HL-60 (cell line): ENCODE data around the gene TTC34.

Experiments
- DNase-seq, 2 experiments: peaks; one replicate each; pipeline ENCODE4 v3.0.0-alpha.2; 2010 to 2020; ENCODE audit warnings: low read depth in 1 of 2, low spot score in 1 of 2
- H3K27ac ChIP-seq: fragments of 250-450 bp; sonication (Bioruptor Pico); replicated peaks from 2 replicates; pipeline ENCODE4 v1.5.1; 2020; ENCODE audit warnings: mild to moderate bottlenecking, moderate library complexity
- H3K27me3 ChIP-seq: fragments of 250-450 bp; sonication (Bioruptor Pico); 2 replicates; pipeline ENCODE4 v1.5.1; 2021; ENCODE audit warnings: mild to moderate bottlenecking, moderate library complexity; ENCODE audit not compliant: insufficient read depth, poor library complexity, severe bottlenecking
- H3K4me3 ChIP-seq: replicated peaks from 2 replicates; pipeline ENCODE4 v1.5.1; 2011; ENCODE audit warnings: mild to moderate bottlenecking, control low read depth, low read length; ENCODE audit not compliant: insufficient read depth
- GABPA ChIP-seq: IDR thresholded peaks from 2 replicates; pipeline ENCODE4 v1.6.1; 2012; ENCODE audit warnings: low read depth
- POLR2AphosphoS5 ChIP-seq: IDR thresholded peaks from 2 replicates; pipeline ENCODE4 v1.6.1; 2012; ENCODE audit warnings: low read depth
- REST ChIP-seq: IDR thresholded peaks from 2 replicates; pipeline ENCODE4 v1.6.1; 2012; ENCODE audit warnings: low read depth; ENCODE audit not compliant: insufficient replicate concordance
- SPI1 ChIP-seq: IDR thresholded peaks from 2 replicates; pipeline ENCODE4 v1.6.1; 2012; ENCODE audit warnings: low read depth, mild to moderate bottlenecking, borderline replicate concordance
- TF ChIP-seq, protein P1 (sequence below): IDR thresholded peaks from one replicate; pipeline ENCODE4 v1.5.1; 2011; ENCODE audit warnings: low read length, control low read depth, inconsistent platforms; ENCODE audit not compliant: insufficient read depth

Gene TTC34

GRCh38 chr1:2784854-2785630 is 16.5 kb downstream of the TTC34 start:
- no peak overlapping the region for H3K4me3 ChIP-seq
- H3K27ac ChIP-seq = no peak overlapping the region
- H3K27me3 ChIP-seq = peaks cover 8% of the 10 kb centered on the region
- no peak for TF ChIP-seq GABPA
- no peak for TF ChIP-seq REST
- no peak for TF ChIP-seq SPI1
- no peak for TF ChIP-seq POLR2AphosphoS5
- TF ChIP-seq, protein P1, sequence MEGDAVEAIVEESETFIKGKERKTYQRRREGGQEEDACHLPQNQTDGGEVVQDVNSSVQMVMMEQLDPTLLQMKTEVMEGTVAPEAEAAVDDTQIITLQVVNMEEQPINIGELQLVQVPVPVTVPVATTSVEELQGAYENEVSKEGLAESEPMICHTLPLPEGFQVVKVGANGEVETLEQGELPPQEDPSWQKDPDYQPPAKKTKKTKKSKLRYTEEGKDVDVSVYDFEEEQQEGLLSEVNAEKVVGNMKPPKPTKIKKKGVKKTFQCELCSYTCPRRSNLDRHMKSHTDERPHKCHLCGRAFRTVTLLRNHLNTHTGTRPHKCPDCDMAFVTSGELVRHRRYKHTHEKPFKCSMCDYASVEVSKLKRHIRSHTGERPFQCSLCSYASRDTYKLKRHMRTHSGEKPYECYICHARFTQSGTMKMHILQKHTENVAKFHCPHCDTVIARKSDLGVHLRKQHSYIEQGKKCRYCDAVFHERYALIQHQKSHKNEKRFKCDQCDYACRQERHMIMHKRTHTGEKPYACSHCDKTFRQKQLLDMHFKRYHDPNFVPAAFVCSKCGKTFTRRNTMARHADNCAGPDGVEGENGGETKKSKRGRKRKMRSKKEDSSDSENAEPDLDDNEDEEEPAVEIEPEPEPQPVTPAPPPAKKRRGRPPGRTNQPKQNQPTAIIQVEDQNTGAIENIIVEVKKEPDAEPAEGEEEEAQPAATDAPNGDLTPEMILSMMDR = no peak
- no peak for DNase-seq

GRCh38 chr1:2783435-2784397 is 17.8 kb downstream of the TTC34 start:
- no peak for DNase-seq
- no peak overlapping the region for H3K27ac ChIP-seq
- TF ChIP-seq, protein P1 = no peak
- TF ChIP-seq POLR2AphosphoS5 (no peak), REST (no peak), GABPA (no peak), SPI1 (no peak)
- H3K27me3 ChIP-seq = peaks cover 3% of the 10 kb centered on the region
- no peak overlapping the region for H3K4me3 ChIP-seq

GRCh38 chr1:2783069-2783434 is 18.4 kb downstream of the TTC34 start:
- Histone ChIP-seq H3K4me3 (no peak overlapping the region), H3K27me3 (no peaks in the 10 kb centered on the region), H3K27ac (no peak overlapping the region)
- no peak for DNase-seq
- TF ChIP-seq SPI1 (no peak), GABPA (no peak), REST (no peak), POLR2AphosphoS5 (no peak)
- TF ChIP-seq, protein P1 = no peak
